ENCODE results near the gene IRF2BP2.

IRF2BP2 gene

DNA sequence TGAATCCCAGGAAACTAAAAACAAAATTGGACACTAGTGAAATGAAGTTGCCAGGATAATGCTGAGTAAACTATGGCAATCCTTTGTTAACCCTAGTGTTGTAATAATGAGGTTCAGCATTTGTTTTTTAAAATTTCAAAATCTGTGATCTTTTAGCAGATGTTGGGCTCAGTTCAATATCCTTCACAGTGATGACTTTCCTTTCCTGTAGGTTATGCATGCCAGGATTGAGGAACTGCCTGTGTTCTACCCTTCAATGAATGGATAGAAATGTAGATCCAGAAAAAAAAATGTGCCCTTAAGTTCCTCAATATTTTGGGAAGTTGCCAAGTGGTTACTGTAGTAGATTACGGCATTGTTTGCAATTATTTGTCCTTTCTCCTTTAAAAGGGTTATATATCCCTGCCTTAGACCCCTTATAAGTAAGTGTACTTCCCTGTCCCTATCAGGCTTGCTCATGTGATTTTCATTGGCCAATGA, 35.5 kb upstream of the IRF2BP2 start:
- ChIA-PET CTCF (no interaction called here), POLR2A (ENCODE audit: low non-redundant PET) (no interaction called here)

DNA sequence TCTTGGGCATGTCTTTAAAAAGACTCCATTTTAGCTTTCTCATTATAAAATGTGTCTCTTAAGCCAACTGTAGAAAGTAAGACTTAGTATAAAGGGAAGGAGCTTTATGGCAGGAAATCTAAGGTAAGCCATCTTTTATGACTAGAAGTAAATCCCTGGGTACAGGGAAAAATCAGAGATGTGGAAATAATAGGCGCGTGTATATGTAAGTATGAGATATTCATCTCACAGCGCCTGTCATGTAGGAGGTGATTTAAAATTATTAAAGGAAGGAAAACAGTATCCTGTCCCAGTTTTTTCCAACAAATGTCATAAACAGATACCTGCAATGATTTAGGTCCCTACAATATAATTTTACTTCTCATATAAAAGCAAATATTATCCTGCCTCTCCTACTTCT, 35.0 kb upstream of the IRF2BP2 start:
- ChIA-PET POLR2A (ENCODE audit: low non-redundant PET) (interaction anchor here (1.1 kb wide), 1 partner anchor 33 kb away, joined by 3 read pairs; no protein-coding TSS in a partner anchor), CTCF (interaction anchor here (0.7 kb wide), 1 partner anchor 938 kb away, joined by 4 read pairs; no protein-coding TSS in a partner anchor)
- H3K27ac ChIP-seq: no peak overlapping the region
- no peak for DNase-seq (ENCODE audit: low spot score)
- TF ChIP-seq, protein P1, sequence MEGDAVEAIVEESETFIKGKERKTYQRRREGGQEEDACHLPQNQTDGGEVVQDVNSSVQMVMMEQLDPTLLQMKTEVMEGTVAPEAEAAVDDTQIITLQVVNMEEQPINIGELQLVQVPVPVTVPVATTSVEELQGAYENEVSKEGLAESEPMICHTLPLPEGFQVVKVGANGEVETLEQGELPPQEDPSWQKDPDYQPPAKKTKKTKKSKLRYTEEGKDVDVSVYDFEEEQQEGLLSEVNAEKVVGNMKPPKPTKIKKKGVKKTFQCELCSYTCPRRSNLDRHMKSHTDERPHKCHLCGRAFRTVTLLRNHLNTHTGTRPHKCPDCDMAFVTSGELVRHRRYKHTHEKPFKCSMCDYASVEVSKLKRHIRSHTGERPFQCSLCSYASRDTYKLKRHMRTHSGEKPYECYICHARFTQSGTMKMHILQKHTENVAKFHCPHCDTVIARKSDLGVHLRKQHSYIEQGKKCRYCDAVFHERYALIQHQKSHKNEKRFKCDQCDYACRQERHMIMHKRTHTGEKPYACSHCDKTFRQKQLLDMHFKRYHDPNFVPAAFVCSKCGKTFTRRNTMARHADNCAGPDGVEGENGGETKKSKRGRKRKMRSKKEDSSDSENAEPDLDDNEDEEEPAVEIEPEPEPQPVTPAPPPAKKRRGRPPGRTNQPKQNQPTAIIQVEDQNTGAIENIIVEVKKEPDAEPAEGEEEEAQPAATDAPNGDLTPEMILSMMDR (conservative IDR thresholded peaks at IDR 0.05; ENCODE audit: low read depth): no peak

More for the DNA sequence above, 35.5 kb upstream of the IRF2BP2 start:
- no peak overlapping the region for H3K27ac ChIP-seq
- TF ChIP-seq, protein P1 (conservative IDR thresholded peaks at IDR 0.05; ENCODE audit: low read depth): no peak
- DNase-seq (ENCODE audit: low spot score): no peak

DNA sequence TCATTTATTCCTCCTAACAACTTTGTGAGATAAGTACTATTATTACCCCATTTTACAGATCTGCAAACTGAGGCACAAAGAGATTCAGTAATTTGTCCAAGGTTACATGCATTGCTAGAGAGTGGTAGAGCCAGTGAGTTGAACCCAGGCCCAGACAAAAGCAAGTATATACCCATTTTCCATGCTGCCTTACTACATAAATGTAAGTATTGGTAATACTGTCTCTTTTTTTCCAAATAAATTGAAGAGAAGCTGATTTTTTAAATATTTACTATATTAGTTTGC, 33.8 kb upstream of the IRF2BP2 start:
- ChIA-PET CTCF (no interaction called here), POLR2A (ENCODE audit: low non-redundant PET) (interaction anchor here (1.1 kb wide), 1 partner anchor 32 kb away, joined by 3 read pairs; no protein-coding TSS in a partner anchor)
- no peak overlapping the region for H3K27ac ChIP-seq

DNA sequence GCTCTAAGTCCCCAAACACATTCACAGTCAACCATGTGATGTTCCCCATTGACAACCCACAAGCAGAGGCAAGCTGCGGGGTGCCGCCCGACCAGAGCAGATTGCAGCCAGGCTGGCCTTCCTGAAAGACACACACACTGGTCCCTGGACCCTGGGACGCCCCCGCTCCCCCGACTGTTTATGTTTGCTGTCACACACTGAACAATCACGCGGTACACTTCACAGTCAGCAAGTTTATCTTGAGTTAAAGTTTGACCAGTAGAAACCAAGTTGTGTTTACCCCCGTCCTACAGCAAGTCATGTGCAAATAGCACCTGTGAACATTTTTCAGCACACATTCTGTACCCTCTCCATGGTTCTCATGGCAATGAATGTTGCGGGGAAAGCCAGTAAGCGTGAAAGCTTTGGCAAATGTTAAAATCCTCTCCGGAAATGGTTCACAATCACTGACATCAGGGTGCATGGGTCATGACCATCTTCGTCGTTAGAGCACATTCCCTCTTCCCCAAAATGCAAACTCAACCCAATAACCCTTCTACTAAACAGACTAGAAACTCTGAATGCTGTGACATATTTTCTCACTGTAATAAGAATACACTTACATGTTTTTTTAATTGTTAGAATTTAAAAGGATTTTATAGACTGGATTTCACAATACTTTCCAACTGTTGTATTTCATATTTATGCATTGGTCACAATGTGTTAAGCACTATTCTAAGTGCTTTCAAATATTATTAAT, 33.3 kb upstream of the IRF2BP2 start:
- no peak for DNase-seq (ENCODE audit: low spot score)
- TF ChIP-seq, protein P1 (conservative IDR thresholded peaks at IDR 0.05; ENCODE audit: low read depth): no peak
- CTCF ChIA-PET: no interaction called here
- no peak overlapping the region for H3K27ac ChIP-seq
- POLR2A ChIA-PET (ENCODE audit: low non-redundant PET): no interaction called here

More for the DNA sequence above, 33.8 kb upstream of the IRF2BP2 start:
- no peak for DNase-seq (ENCODE audit: low spot score)
- TF ChIP-seq, protein P1 (conservative IDR thresholded peaks at IDR 0.05; ENCODE audit: low read depth): no peak

DNA sequence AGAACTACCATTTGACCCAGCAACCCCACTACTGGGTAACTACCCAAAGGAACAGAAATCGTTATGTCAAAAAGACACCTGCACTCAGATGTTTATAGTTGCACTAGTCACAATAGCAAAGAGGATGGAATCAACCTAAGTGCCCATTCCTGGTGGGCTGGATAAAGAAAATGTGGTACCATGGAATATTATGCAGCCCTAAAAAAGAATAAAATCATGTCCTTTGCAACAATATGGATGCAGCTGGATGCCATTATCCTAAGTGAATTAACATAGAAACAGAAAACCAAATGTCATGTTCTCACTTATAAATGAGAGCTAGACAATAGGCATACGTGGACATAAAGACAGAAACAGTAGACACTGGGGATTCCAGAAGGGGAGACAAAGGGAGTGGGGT, 32.5 kb upstream of the IRF2BP2 start:
- POLR2A ChIA-PET (ENCODE audit: low non-redundant PET): no interaction called here
- H3K27ac ChIP-seq: no peak overlapping the region
- CTCF ChIA-PET: no interaction called here
- TF ChIP-seq, protein P1 (conservative IDR thresholded peaks at IDR 0.05; ENCODE audit: low read depth): no peak
- no peak for DNase-seq (ENCODE audit: low spot score)

DNA sequence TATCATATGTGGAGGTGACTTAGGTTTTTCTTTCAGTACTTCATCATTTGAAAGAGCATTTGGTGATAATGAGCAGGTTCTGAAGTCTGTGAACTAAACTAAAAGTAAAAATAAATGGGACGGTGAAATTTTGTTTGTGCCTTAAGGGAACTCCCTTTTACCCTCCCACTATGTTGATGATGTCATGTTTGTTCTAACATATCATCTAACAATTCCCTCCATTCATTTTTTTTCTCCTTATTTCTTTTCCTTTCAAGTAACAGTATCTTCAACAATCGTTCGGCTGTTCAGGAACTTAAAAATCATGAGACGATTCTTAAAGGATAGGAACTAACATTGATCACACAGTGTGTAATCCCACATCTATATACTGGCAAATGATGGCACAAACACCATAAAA, 30.0 kb upstream of the IRF2BP2 start:
- TF ChIP-seq, protein P1 (conservative IDR thresholded peaks at IDR 0.05; ENCODE audit: low read depth): no peak
- H3K27ac ChIP-seq: no peak overlapping the region
- ChIA-PET CTCF (no interaction called here), POLR2A (ENCODE audit: low non-redundant PET) (no interaction called here)
- no peak for DNase-seq (ENCODE audit: low spot score)

Measured in RWPE1 (cell line).